Kasumi-1 (cell line): Measurements from ENCODE around the gene ZNF157.
"Not testable (repeated sequence)": the region's sequence is repeated elsewhere in the genome, so short reads cannot be mapped to it uniquely, and the experiment has no call there.

Experiments
- DNase-seq, 2 experiments: peaks; one replicate each; lab custom pipeline; 2025; lab: John Stamatoyannopoulos, UW

Gene ZNF157

GRCh38 chrX:47370278-47370677 lies at the start of gene ZNF157:
Gene ZNF157 (plus strand): TSS chrX:47370578. CDS start chrX:47370669, 91 bp downstream.
- no peak for DNase-seq

- DNase-seq = no peak
Measured at GRCh38 chrX:47321386-47321785, 49.0 kb upstream of the ZNF157 start.

- DNase-seq = no peak
Measured at GRCh38 chrX:47321823-47322371, 48.5 kb upstream of the ZNF157 start.

GRCh38 chrX:47327902-47328301 lies 42.5 kb upstream of the ZNF157 start:
- DNase-seq = no peak

- DNase-seq = not testable (repeated sequence)
Measured at GRCh38 chrX:47332729-47333128, 37.6 kb upstream of the ZNF157 start.

GRCh38 chrX:47351706-47352105 lies 18.7 kb upstream of the ZNF157 start:
- DNase-seq = no peak

- peak; percentile 37 to 44 for DNase-seq
Measured at GRCh38 chrX:47358387-47359065, 11.9 kb upstream of the ZNF157 start.

GRCh38 chrX:47360423-47361179 lies 9.8 kb upstream of the ZNF157 start:
- no peak for DNase-seq

GRCh38 chrX:47361538-47362511 lies 8.6 kb upstream of the ZNF157 start:
- peak in 1 of 2 experiments; percentile 15 for DNase-seq

- peak; percentile 60 to 65 for DNase-seq
Measured at GRCh38 chrX:47366041-47366722, 4.2 kb upstream of the ZNF157 start.

GRCh38 chrX:47373198-47373597 lies 2.8 kb downstream of the ZNF157 start:
- DNase-seq = no peak

GRCh38 chrX:47380268-47380667 lies 9.9 kb downstream of the ZNF157 start:
- DNase-seq = no peak

GRCh38 chrX:47380837-47381236 lies 10.5 kb downstream of the ZNF157 start:
- not testable (repeated sequence) for DNase-seq

GRCh38 chrX:47384502-47384901 lies 14.1 kb downstream of the ZNF157 start:
- peak; percentile 26 to 37 for DNase-seq

GRCh38 chrX:47390780-47391179 lies 20.4 kb downstream of the ZNF157 start:
- DNase-seq = no peak

- no peak for DNase-seq
Measured at GRCh38 chrX:47413179-47413594, 42.8 kb downstream of the ZNF157 start.

- DNase-seq = no peak
Measured at GRCh38 chrX:47420265-47420664, 49.9 kb downstream of the ZNF157 start.

- no peak for DNase-seq
Measured at GRCh38 chrX:47420962-47421361, 50.6 kb downstream of the ZNF157 start.

GRCh38 chrX:47422444-47422843 lies 52.1 kb downstream of the ZNF157 start:
- DNase-seq = no peak

GRCh38 chrX:47430925-47431324 lies 60.5 kb downstream of the ZNF157 start:
- no peak for DNase-seq

- no peak for DNase-seq
Measured at GRCh38 chrX:47446431-47446830, 76.1 kb downstream of the ZNF157 start.
